SK-N-SH (cell line): ENCODE measurements around the gene SRCIN1. TPM values are rescaled to one million over a fixed set of nuclear protein-coding genes. Genes with fewer than 3 reads are reported as not detected.

Experiments used
- CTCF ChIA-PET: fragments of 300-600, 350-600 bp; formaldehyde crosslinking; extraction: SDS; loops from one replicate; lab custom pipeline; 2021; lab: Yijun Ruan, JAX
- POLR2A ChIA-PET: fragments of 350-600 bp; sonication (Branson Sonifier 250); formaldehyde crosslinking; extraction: SDS; loops from one replicate; lab custom pipeline; 2020; ENCODE audit warnings: antibody characterized with exemption, inconsistent platforms; lab: Yijun Ruan, JAX
- DNase-seq: peaks from one replicate; pipeline ENCODE4 v3.0.0; 2012
- H2AFZ ChIP-seq: fragments of 200-600 bp; sonication (generic); 2 replicates; pipeline ENCODE4 v1.8.1; 2016; ENCODE audit warnings: antibody characterized with exemption, mild to moderate bottlenecking, low read depth
- H3F3A ChIP-seq: fragments of 200-600 bp; sonication (generic); replicated peaks from 2 replicates; pipeline ENCODE3; 2016; ENCODE audit warnings: antibody characterized with exemption, mild to moderate bottlenecking; ENCODE audit not compliant: insufficient read depth
- H3K27ac ChIP-seq, 2 experiments: fragments of 200-500 bp in 1 of 2; fragments of 200-600 bp in 1 of 2; sonication (Bioruptor generic) in 1 of 2; sonication (generic), shearing (Covaris generic) in 1 of 2; 2 replicates each; pipeline versions ENCODE4 v1.5.1 to v1.6.1; 2014 to 2016; ENCODE audit warnings: low read depth in 2 of 2, inconsistent platforms in 1 of 2, low read length in 1 of 2, mild to moderate bottlenecking in 1 of 2, mixed read lengths in 1 of 2
- H3K27me3 ChIP-seq: fragments of 200-600 bp; sonication (generic), shearing (Covaris generic); 2 replicates; pipeline ENCODE4 v1.6.1; 2016; ENCODE audit warnings: mixed run types; ENCODE audit not compliant: insufficient read depth
- H3K36me3 ChIP-seq, 2 experiments: fragments of 200-500 bp in 1 of 2; fragments of 200-600 bp in 1 of 2; sonication (Bioruptor generic) in 1 of 2; sonication (generic) in 1 of 2; replicated peaks in 1 of 2; 2 replicates each; pipeline versions ENCODE3 to v1.5.1; 2014 to 2016; ENCODE audit warnings: low read length in 1 of 2, mild to moderate bottlenecking in 1 of 2; ENCODE audit not compliant: insufficient read depth in 2 of 2, control insufficient read depth in 1 of 2
- H3K4me1 ChIP-seq, 2 experiments: fragments of 200-500 bp in 1 of 2; fragments of 200-600 bp in 1 of 2; sonication (Bioruptor generic) in 1 of 2; sonication (generic), shearing (Covaris generic) in 1 of 2; 2 replicates each; pipeline versions ENCODE4 v1.5.1 to v1.6.1; 2014 to 2016; ENCODE audit warnings: low read depth in 1 of 2, low read length in 1 of 2, mixed run types in 1 of 2; ENCODE audit not compliant: insufficient read depth in 2 of 2, control insufficient read depth in 1 of 2
- H3K4me2 ChIP-seq: fragments of 200-600 bp; sonication (generic), shearing (Covaris generic); 2 replicates; pipeline ENCODE4 v1.6.1; 2017; ENCODE audit warnings: mixed run types
- H3K4me3 ChIP-seq, 2 experiments: fragments of 200-500 bp in 1 of 2; fragments of 200-600 bp in 1 of 2; sonication (Bioruptor generic) in 1 of 2; sonication (generic), shearing (Covaris generic) in 1 of 2; 2 replicates each; pipeline versions ENCODE4 v1.5.1 to v1.8.1; 2014 to 2016; ENCODE audit warnings: low read depth in 2 of 2, inconsistent platforms in 1 of 2, low read length in 1 of 2, mild to moderate bottlenecking in 1 of 2, mixed read lengths in 1 of 2, moderate library complexity in 1 of 2
- H3K79me2 ChIP-seq: fragments of 200-600 bp; sonication (generic); 2 replicates; pipeline ENCODE4 v1.8.1; 2017; ENCODE audit warnings: mild to moderate bottlenecking; ENCODE audit not compliant: insufficient read depth
- H3K9ac ChIP-seq: fragments of 200-600 bp; sonication (generic); 2 replicates; pipeline ENCODE4 v1.6.1; 2017; ENCODE audit warnings: mixed run types
- H3K9me2 ChIP-seq: fragments of 200-600 bp; sonication (generic); 2 replicates; pipeline ENCODE4 v1.6.1; 2017; ENCODE audit warnings: mixed run types
- H3K9me3 ChIP-seq: fragments of 200-600 bp; sonication (generic); 2 replicates; pipeline ENCODE4 v1.6.1; 2017; ENCODE audit warnings: mixed run types, mild to moderate bottlenecking, moderate library complexity
- H4K20me1 ChIP-seq: fragments of 200-600 bp; sonication (generic); 2 replicates; pipeline ENCODE4 v1.6.1; 2017; ENCODE audit warnings: mild to moderate bottlenecking, mixed run types; ENCODE audit not compliant: insufficient read depth
- ELF1 ChIP-seq: IDR thresholded peaks from 2 replicates; pipeline ENCODE4 v1.4.0; 2012
- EZH2phosphoT487 ChIP-seq: fragments of 200-600 bp; sonication (generic); IDR thresholded peaks from 2 replicates; pipeline ENCODE4 v1.6.1; 2017; ENCODE audit warnings: low read depth, mixed run types, mild to moderate bottlenecking, antibody characterized with exemption, moderate library complexity, borderline replicate concordance
- GABPA ChIP-seq: IDR thresholded peaks from 2 replicates; pipeline ENCODE4 v1.4.0; 2012; ENCODE audit warnings: low read depth, mild to moderate bottlenecking
- MEF2A ChIP-seq: IDR thresholded peaks from 2 replicates; pipeline ENCODE4 v1.4.0; 2012; ENCODE audit warnings: low read depth, borderline replicate concordance
- SIN3A ChIP-seq: IDR thresholded peaks from 2 replicates; pipeline ENCODE4 v1.6.1; 2012; ENCODE audit warnings: low read depth, mild to moderate bottlenecking, low read length, moderate library complexity, borderline replicate concordance
- SMC3 ChIP-seq: IDR thresholded peaks from 2 replicates; pipeline ENCODE4 v1.6.1; 2012; ENCODE audit warnings: low read depth, low read length, improper control_type of control experiment
- TCF12 ChIP-seq: IDR thresholded peaks from 2 replicates; pipeline ENCODE4 v1.4.0; 2012
- TEAD4 ChIP-seq: IDR thresholded peaks from 2 replicates; pipeline ENCODE4 v1.4.0; 2012; ENCODE audit warnings: mild to moderate bottlenecking, borderline replicate concordance; ENCODE audit not compliant: insufficient read depth
- WGBS: methylation state at CpG from one replicate; pipeline ENCODE4 v1.1.6; 2017; ENCODE audit warnings: low lambda C conversion rate; 5-methylcytosine and 5-hydroxymethylcytosine counted together
- polyA plus RNA-seq, 3 experiments: library from polyadenylated mRNA; depleted of rRNA; stranded (reverse); fragments of >200 nt; gene quantifications; 2 replicates each; pipeline ENCODE4 v1.2.3, GENCODE V29; 2012
- TF ChIP-seq, protein P1 (sequence below): IDR thresholded peaks from 2 replicates; pipeline ENCODE4 v1.4.0; 2012; ENCODE audit warnings: low read depth, borderline replicate concordance
- TF ChIP-seq, protein P2 (sequence below): fragments of 150-350 bp; IDR thresholded peaks from 2 replicates; pipeline ENCODE4 v1.6.1; 2017; ENCODE audit warnings: antibody characterized with exemption, low read length, low read depth, borderline replicate concordance
- TF ChIP-seq, protein P3 (sequence below): IDR thresholded peaks from 2 replicates; pipeline ENCODE4 v1.6.1; 2012; ENCODE audit warnings: mild to moderate bottlenecking, low read depth, low read length, moderate library complexity

SRCIN1 gene
- polyA plus RNA-seq, 1 of the 3 experiments (the other 2 are of a cell fraction), result 1.0 TPM

DNA sequence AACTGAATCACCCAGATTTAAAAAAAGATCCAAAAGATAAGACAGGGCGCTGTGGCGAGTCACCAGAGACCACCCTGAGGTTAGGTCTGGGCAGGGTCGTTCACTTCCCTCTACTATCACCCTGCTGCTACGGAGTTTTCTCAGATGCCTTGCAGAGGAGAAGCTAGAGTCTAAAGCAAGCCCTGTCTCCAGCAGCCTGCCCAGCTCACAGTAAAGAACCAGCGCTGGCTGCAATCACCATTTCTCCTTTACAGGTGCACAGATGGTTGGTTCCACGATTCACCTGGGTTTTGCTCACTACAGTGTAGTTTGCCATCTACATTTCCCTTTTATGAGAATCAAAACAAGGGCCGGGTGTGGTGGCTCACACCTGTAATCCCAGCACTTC is 71.3 kb downstream of the SRCIN1 start (continued):
- TF ChIP-seq, protein P1, sequence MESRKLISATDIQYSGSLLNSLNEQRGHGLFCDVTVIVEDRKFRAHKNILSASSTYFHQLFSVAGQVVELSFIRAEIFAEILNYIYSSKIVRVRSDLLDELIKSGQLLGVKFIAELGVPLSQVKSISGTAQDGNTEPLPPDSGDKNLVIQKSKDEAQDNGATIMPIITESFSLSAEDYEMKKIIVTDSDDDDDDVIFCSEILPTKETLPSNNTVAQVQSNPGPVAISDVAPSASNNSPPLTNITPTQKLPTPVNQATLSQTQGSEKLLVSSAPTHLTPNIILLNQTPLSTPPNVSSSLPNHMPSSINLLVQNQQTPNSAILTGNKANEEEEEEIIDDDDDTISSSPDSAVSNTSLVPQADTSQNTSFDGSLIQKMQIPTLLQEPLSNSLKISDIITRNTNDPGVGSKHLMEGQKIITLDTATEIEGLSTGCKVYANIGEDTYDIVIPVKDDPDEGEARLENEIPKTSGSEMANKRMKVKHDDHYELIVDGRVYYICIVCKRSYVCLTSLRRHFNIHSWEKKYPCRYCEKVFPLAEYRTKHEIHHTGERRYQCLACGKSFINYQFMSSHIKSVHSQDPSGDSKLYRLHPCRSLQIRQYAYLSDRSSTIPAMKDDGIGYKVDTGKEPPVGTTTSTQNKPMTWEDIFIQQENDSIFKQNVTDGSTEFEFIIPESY, result no peak

DNA sequence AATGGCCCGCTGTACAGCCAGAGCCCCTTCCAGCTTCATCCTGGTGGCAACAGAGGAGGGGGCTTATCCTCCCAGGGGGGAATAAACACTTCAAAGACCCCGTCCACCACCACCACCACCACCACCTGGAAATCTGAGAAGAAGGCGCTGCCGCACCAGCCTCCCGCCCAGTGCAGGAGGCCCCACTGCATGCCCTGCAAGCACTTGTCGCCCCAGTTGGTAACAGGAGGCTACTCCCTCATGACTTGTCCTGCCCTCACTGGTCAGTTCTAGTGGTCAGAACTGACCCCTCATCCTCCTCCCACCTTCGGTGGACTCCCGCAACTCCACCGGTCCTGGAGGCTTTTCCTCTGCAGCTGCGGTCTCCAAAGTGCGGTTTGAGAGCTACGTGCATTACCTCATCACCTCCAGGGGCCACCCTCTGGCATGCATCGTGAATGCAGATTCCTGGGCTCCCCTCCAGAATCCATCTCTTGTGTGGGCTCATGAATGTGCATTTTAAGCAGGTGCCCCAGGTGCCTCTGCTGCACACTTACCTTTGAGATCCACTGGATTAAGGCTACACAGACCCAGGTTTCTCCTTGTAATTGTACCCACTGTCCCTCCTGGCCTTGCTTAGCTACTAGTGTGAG is 71.8 kb downstream of the SRCIN1 start:
- Histone ChIP-seq H3K9ac (no peak overlapping the region), H4K20me1 (no peaks in the 10 kb centered on the region), H3K36me3 (no peaks in the 10 kb centered on the region), H2AFZ (no peak overlapping the region), H3K4me1 (no peaks in the 10 kb centered on the region), H3K9me3 (no peaks in the 10 kb centered on the region), H3K4me2 (no peak overlapping the region), H3K9me2 (no peaks in the 10 kb centered on the region), H3K79me2 (no peaks in the 10 kb centered on the region), H3K27me3 (no peaks in the 10 kb centered on the region; the same call in 1 of the 2 replicates), H3F3A (peaks cover 4% of the 10 kb centered on the region), H3K27ac (no peak overlapping the region), H3K4me3 (no peak overlapping the region)
- CTCF ChIA-PET, result interaction anchor here (0.7 to 7.8 kb wide), 8 partner anchors 12 to 201 kb away, joined by 3 to 57 read pairs (median 4); partner anchors contain the start of gene SRCIN1
- no peak for DNase-seq
- 83% methylated on average over 13 of the region's 13 CpGs for WGBS
- TF ChIP-seq EZH2phosphoT487 (no peak), SMC3 (no peak), SIN3A (no peak)
- POLR2A ChIA-PET, result no interaction called here

DNA sequence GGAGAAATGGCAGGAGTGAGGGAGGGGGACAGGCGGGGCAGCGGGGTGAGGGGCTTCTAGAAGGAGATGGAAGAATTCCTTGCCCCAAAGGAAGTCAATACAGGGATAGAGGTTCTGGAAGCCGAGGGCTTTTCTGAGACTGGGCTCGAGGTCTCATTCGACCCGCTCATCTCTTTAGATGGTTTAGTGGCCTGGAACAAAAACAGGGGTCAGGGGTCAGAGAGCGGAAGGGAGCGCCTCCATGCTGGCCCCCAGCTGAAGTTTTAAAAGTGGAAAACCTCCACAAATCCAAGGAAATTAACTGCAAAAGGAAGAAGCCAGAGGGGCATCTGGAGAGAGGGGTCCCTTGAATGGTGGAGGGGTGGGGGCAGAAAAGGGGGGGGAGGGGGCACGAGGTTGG is 72.5 kb downstream of the SRCIN1 start:
- Histone ChIP-seq H3K9me2 (no peaks in the 10 kb centered on the region), H3K4me1 (peaks cover 0 to 6% of the 10 kb centered on the region in 2 experiments; a peak in 1 of 4 replicates), H3K79me2 (no peaks in the 10 kb centered on the region), H3K36me3 (no peaks in the 10 kb centered on the region), H3F3A (peaks cover 4% of the 10 kb centered on the region), H3K9ac (no peak overlapping the region), H4K20me1 (no peaks in the 10 kb centered on the region), H3K4me2 (no peak overlapping the region), H3K27ac (no peak overlapping the region), H3K4me3 (no peak overlapping the region), H2AFZ (no peak overlapping the region), H3K9me3 (no peaks in the 10 kb centered on the region), H3K27me3 (no peaks in the 10 kb centered on the region; the same call in 1 of the 2 replicates)
- DNase-seq, result no peak
- TF ChIP-seq MEF2A (no peak), GABPA (no peak), ELF1 (no peak), TCF12 (no peak), TEAD4 (no peak)
- TF ChIP-seq, protein P2, sequence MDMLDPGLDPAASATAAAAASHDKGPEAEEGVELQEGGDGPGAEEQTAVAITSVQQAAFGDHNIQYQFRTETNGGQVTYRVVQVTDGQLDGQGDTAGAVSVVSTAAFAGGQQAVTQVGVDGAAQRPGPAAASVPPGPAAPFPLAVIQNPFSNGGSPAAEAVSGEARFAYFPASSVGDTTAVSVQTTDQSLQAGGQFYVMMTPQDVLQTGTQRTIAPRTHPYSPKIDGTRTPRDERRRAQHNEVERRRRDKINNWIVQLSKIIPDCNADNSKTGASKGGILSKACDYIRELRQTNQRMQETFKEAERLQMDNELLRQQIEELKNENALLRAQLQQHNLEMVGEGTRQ, result no peak
- TF ChIP-seq, protein P3, sequence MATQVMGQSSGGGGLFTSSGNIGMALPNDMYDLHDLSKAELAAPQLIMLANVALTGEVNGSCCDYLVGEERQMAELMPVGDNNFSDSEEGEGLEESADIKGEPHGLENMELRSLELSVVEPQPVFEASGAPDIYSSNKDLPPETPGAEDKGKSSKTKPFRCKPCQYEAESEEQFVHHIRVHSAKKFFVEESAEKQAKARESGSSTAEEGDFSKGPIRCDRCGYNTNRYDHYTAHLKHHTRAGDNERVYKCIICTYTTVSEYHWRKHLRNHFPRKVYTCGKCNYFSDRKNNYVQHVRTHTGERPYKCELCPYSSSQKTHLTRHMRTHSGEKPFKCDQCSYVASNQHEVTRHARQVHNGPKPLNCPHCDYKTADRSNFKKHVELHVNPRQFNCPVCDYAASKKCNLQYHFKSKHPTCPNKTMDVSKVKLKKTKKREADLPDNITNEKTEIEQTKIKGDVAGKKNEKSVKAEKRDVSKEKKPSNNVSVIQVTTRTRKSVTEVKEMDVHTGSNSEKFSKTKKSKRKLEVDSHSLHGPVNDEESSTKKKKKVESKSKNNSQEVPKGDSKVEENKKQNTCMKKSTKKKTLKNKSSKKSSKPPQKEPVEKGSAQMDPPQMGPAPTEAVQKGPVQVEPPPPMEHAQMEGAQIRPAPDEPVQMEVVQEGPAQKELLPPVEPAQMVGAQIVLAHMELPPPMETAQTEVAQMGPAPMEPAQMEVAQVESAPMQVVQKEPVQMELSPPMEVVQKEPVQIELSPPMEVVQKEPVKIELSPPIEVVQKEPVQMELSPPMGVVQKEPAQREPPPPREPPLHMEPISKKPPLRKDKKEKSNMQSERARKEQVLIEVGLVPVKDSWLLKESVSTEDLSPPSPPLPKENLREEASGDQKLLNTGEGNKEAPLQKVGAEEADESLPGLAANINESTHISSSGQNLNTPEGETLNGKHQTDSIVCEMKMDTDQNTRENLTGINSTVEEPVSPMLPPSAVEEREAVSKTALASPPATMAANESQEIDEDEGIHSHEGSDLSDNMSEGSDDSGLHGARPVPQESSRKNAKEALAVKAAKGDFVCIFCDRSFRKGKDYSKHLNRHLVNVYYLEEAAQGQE, result no peak
- ChIA-PET POLR2A (no interaction called here), CTCF (interaction anchor here (1.4 to 7.8 kb wide), 3 partner anchors 24 to 73 kb away, joined by 3 to 57 read pairs (median 11); partner anchors contain the start of gene SRCIN1)
- 69% methylated on average over 9 of the region's 9 CpGs for WGBS
